Smooth muscle cell of bladder (primary cell): ENCODE data around the gene PRPF39. TPM values are rescaled to one million over a fixed set of nuclear protein-coding genes. Genes with fewer than 3 reads are reported as not detected.

Experiments
- total RNA-seq: library from RNA; depleted of rRNA; stranded (reverse); fragments of >200 nt; gene quantifications from 2 replicates; pipeline ENCODE4 v1.2.3, GENCODE V29; 2014

The PRPF39 gene
- total RNA-seq = 22.3 and 24.9 TPM in 2 replicates

GRCh38 chr14:45083976-45084722 lies at the start of gene PRPF39:
Gene PRPF39, plus strand, starts transcription at chr14:45084116. Its CDS starts 11,124 bp downstream, at chr14:45095240.

GRCh38 chr14:45134051-45134958 lies 50.4 kb downstream of the PRPF39 start, which contains the start of gene FKBP3:
Gene FKBP3, minus strand, starts transcription at chr14:45134481. Its CDS starts 25 bp downstream, at chr14:45134456.

GRCh38 chr14:45135659-45136395 lies 51.9 kb downstream of the PRPF39 start, which contains the start of gene FANCM:
Gene FANCM, plus strand, starts transcription at chr14:45135930. Its CDS starts 102 bp downstream, at chr14:45136032.

Other genes starting within 250 kb of the PRPF39 start
- gene KLHL28, start 122.2 kb upstream of the PRPF39 start, total RNA-seq = 9.0 and 10.5 TPM in 2 replicates
- 13.1 and 13.8 TPM in 2 replicates for gene TOGARAM1, start 121.9 kb upstream of the PRPF39 start, total RNA-seq
- 19.8 and 22.9 TPM in 2 replicates for gene FKBP3, start 50.4 kb downstream of the PRPF39 start, total RNA-seq
- 2.7 and 3.1 TPM in 2 replicates for gene FANCM, start 51.8 kb downstream of the PRPF39 start, total RNA-seq
- 14.8 and 17.7 TPM in 2 replicates for gene MIS18BP1, start 169.1 kb downstream of the PRPF39 start, total RNA-seq